ACHN (cell line): ENCODE data around the gene CAPN7.

Source experiments
- DNase-seq: peaks from one replicate; pipeline ENCODE4 v3.0.0-alpha.2; 2015
- in situ Hi-C: cut with HindIII; loops from 2 replicates; pipeline ENCODE4 v1.10.0; 2017; ENCODE audit warnings: low sequenced_read_pairs, low pct_ligation_motif_present, low pct_unique_long_range_greater_than_20kb

Gene CAPN7

DNA sequence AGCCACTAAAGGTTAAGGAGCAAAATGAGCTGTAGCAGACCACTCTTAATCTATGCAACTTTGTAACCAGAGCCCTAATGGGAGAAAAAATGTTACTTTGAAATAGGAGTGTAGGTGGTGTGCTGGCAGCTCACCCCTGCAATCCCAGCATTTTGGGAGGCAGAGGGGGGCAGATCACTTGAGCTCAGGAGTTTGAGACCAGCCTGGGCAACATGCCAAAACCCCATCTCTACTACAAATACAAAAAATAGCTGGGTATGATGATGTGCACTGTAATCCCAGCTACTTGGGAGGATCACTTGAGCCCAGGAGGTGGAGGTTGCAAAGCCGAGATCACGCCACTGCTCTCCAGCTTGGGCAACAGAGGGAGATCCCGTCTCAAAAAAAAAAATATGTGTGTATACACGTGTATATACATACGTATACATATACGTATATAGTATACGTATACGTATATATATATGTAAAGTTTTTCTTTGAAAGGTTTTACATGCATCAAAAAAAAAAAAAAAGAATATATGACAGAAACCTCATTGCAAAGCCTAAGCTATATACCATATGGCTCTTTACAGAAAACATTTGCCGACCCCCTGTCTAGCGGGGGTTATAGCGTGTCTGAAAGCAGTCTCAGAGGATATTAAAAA is 15.7 kb downstream of the CAPN7 start:
- in situ Hi-C loops, result no loop called here
- no peak for DNase-seq

DNA sequence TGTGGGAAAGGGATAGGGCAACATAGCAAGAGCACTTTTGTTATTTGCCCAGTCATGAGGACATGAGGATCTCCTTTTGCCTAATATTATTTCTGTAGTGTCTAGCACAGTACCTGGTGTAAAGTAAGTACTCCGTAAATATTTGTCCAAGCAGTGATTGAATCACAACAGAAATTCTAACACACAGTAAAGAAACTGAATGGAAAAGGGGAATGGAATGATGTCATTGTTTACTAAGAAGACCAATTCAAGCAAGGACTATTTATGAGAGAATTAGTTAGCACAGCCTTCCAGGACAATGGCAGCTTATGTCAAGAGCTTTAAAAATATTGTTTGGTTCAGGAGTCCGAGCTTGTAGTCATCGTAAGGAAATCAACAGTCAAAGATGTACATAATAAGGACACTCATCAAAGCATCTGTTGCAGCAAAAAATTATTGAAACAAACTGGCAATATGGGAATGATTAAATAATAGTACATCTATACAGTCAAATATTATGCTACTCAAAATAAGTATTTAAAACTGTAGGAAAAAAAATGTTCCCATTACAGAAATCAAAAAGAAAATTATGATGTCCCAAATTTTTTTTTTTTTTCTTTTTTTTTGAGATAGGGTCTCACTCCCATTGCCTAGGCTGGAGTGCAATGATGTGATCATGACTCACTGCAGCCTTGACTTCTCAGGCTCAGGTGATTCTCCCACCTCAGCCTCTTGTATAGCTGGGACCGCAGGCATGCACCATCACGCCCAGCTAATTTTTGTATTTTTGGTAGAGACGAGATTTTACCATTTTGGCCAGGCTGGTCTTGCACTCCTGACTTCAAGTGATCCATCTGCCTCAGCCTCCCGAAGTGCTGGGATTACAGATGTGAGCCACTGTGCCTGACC is 17.9 kb downstream of the CAPN7 start:
- in situ Hi-C loops, result no loop called here
- no peak for DNase-seq

DNA sequence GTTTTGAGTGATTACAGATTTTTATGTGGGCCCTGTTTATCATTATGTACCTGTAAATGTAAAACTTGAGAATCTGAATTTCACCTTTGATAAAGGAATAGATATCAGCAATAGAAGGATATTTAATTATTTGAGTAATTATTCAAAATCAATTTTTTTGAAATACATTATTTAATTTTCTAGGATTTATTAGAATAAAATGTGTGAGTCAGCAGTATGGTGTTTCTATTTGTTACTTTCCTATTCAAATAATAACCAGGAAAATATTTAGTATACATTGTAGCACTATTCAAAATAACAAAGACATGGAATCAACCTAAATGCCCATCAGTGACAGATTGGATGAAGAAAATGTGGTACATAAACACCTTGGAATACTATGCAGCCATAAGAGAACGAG is 22.1 kb downstream of the CAPN7 start:
- in situ Hi-C loops, result no loop called here
- DNase-seq, result no peak

DNA sequence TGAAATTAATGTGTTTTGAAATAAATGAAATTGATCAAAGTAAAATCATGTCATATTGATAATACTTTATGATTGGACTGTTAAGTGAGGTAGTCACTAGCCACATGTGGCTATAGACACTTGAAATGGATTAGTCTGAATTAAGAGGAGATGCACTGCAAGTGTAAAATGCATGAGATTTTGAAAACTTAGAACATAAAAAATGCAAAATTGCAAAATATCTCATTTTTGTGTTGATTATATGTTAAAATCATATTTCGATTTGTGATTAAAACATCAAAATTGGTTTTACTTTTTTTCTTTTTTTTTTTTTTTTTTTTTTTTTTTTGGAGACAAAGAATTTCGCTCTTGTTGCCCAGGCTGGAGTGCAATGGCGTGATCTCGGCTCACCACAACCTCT is 23.2 kb downstream of the CAPN7 start:
- no peak for DNase-seq
- in situ Hi-C loops, result no loop called here

DNA sequence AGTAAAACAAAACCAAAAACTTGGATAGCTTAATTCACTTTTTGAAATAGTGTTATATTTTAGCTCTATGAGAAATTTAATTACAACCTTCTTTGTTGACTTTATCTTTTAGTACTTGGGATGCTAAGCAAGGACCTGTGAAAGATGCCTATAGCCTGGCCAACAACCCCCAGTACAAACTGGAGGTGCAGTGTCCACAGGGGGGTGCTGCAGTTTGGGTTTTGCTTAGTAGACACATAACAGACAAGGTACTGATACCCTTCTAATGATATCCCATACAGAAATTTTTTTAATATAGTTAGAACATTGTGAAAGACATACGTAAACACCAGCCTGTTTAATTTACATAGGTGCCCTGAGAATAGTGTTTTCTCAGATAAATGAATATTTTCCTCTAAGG is 35.3 kb downstream of the CAPN7 start:
- in situ Hi-C loops, result no loop called here
- peak; percentile 19 for DNase-seq

DNA sequence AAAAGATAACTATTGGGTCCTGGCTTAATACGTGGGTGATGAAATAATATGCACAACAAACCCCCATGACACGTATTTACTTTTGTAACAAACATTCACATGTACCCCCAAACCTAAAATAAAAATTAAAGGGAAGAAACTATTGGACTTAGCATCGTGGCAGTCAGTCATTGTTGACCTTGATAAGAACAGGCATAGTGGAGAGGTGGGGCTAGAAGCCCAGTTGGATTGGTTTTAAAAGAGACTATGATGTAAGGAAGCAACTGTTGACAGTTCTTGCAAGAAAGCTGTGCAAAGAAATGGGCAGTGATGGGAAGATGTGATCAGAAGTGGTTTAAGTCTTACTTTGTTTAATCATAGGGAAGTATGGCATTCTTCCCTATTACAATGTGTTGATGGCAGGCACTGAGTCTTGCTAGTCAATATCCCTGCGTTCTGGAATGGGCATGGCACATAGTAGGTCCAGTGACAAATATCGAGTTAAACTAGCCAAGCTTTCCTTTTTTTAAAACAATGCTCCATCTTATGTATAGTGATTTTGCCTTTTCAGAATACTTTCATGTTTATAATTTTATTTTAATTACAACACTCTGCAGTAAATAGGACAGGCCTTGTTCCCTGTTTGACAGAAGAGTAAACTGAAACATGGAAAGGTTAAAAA is 37.9 kb downstream of the CAPN7 start:
- DNase-seq, result no peak
- in situ Hi-C loops, result no loop called here

DNA sequence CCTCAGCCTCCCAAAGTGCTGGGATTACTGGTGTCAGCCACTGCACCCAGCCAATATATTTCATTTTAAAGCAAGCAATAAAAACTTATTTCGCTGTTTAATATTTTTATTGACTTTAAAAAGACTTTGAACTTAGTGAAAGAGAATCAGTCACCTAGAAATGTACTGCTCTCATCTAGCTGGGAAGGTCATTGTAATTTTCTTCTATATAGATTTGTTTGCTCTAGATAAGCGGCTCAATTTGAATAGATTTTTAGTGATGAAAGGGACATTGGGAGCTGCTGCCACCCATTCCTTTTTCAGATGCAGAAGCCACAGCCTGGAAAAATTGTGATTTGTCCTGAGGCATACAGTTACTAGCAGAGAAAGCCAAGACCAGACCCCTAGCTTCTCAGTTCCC is 40.1 kb downstream of the CAPN7 start:
- no peak for DNase-seq
- in situ Hi-C loops, result no loop called here

DNA sequence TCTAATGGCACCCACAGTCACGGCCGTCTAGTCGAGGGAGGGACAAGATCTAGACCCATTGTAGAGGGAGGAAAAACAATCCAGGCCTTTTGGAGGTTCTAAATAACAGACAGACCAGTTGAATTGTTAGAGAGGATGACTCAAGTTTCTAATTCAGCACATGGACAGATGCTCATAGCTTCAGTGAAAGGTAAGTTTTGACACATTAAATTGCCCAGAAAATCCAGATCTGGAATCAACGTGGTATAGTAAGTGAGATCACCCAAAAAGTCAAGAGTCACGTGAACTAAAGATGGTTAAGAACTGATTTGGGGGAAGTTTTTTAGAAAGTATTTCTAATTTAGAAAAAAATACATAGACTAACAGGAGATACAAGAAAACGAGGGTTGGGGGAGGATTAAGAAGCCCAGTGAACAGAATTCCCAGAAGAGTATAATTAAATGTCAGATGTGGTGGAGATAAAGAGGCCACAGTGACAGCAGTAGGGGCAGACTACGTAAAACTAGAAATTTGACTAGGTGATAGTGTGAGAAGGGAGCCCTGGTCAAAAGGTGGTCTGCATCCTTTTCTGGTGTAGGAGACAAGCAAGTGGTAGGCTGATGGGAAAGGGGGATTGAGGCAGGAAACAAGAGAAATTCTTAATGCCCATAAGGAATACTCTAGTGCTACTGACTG is 47.1 kb downstream of the CAPN7 start:
- no peak for DNase-seq
- in situ Hi-C loops, result no loop called here

DNA sequence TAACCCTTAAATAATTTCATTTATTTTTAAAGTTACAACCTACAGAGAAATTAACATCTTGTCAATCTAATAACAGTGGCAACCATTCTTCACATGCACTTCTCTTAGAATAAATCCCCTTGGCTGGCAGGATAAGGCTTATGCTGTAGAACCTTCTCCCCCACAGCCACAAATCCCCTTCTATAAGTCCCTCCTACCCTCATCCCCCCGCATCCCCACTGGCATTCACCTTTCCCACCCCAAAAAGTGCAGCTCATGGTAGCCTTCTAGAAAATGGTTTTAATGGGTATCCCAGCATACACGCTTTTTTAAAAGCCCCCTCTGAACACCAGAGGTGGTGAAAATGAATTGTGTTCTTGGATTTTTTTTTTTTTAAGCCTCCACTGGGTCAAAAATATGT is 49.2 kb downstream of the CAPN7 start:
- in situ Hi-C loops, result no loop called here

DNA sequence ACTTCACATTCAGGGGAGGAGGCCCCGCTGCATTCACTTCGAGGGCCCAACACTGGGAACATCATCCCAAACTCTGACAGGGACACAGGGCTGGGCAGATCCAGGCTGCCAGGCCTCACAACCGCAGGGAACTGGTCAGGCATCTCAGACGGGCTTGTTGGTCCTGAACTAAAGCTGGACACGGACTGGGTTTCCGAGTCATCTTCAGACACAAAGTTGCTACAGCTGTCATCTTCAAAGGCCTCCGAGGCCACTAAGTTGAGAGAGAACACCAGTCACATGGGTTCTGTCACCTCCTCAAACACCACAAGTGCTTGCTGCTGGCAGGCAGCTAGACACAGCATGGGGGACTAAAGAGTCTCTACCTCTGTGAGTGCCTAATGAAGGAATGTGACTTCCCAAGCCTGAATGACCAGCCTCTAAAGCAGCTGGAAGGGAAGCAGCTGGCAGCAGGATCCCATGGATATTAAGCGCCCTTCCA is 50.9 kb downstream of the CAPN7 start:
- DNase-seq, result no peak
- in situ Hi-C loops, result no loop called here

More for the DNA sequence above, 49.2 kb downstream of the CAPN7 start:
- no peak for DNase-seq

DNA sequence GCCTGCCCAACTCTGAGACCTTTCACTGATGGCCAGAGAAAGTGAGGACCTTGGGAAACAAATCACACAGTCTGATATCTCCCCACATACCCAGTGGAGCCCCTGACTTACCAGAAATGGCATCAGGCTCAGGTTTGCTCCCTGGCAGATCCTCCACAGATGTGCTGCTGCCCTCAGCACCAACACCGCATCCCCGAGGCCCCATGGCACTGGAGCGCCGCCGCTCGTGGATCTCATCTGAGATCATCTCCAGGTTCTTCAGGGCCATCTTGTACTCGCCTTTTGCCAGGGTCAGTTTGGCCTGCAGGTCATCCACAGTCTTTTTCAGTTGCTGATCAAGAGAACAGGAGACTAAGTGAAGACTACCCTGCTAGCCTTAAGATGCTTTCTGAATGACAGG is 52.7 kb downstream of the CAPN7 start:
- DNase-seq, result no peak
- in situ Hi-C loops, result no loop called here

DNA sequence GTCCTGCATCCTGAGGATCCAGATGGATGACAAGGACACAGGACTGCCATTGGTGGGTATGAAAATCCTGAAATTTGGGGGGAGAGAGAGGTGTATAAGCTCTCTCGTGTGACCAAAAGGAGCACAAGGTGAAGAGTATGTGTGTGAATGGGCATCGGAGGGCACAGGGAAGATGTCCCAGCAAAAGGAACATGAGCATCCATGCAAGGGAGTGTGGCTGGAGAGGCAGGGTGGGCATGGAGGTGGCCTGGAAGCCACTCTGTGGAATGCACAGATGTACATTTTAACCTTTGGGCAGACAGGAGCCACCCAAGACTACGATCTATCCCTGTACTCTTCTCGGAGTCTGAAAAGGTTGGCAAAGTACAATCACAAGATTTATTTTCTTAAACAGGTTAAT is 54.5 kb downstream of the CAPN7 start:
- DNase-seq, result no peak
- in situ Hi-C loops, result no loop called here

DNA sequence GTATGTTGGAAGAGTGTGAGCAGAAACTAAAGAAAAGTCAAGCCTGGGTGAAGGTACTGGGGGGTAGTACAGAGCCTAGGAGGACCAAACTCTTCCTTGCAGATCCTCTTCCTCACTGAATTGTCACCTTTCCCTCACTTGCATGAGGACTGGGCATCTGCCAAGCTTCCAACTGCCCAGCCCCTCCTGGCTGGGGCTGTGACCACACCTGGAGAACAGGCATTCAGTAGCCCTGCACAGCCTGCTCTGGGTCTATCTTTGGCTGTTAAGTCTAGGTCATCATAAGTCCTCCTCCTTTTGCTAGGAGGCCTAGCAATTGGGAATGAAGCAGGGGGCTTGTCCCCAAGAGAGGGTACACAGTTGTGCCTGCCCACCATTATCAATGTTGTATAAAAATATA is 55.2 kb downstream of the CAPN7 start:
- in situ Hi-C loops, result no loop called here
- no peak for DNase-seq

DNA sequence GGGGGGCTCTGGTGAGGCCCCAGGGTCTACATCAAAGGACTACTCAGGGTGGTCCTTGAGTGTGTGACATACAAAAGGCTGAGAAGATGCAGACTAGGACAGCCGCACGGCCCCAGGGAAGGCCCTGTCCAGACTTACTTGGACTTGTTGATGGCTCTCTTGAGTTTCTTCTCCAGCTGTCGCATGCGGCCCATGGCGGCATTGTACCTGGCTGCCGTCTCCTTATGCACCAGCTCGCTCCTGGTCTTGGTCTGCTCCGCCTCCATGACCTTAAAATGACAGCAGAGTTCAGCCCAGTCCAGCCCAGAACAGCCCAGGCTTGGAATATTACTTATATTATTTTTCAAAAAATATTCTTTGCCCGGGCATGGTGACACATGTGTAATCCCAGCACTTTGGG is 56.0 kb downstream of the CAPN7 start:
- no peak for DNase-seq
- in situ Hi-C loops, result no loop called here

DNA sequence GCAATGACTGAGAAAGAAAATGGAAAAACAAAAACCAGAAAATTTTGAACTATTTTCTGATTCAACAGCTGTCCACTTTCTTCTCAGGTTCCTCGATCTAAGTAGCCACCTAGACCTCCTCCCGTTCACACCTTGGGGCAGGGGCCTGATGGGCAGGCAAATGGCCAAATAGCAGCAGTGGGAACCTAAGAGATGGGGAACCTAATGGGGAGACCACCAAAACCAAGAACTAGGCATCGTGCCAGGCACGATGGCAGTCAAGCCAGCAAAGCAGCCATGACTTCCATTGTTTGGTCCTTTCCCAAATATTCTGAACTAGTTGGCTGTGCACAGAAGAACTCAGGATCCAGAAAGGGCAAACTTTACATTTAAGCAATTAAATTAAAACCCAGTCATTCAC is 57.1 kb downstream of the CAPN7 start:
- DNase-seq, result no peak
- in situ Hi-C loops, result no loop called here

DNA sequence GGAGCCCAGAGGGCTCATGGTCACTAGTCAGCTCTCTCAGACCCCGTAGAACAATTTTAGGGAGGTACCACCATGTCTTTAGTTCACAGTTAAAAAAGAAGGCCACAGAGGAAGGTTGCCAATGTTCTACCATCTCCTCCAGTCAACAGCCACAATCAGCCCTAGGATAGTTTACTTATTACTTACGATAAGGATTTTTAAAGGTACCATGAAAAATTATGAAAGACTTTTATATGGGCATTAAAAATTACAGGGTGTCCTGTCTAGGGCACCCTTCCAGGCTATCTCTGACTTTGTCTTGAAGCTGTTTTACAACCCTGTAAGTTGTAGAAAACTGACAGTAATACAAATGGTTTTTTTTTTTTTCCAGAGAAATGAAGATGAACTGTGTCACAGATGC is 57.9 kb downstream of the CAPN7 start:
- no peak for DNase-seq
- in situ Hi-C loops, result no loop called here

DNA sequence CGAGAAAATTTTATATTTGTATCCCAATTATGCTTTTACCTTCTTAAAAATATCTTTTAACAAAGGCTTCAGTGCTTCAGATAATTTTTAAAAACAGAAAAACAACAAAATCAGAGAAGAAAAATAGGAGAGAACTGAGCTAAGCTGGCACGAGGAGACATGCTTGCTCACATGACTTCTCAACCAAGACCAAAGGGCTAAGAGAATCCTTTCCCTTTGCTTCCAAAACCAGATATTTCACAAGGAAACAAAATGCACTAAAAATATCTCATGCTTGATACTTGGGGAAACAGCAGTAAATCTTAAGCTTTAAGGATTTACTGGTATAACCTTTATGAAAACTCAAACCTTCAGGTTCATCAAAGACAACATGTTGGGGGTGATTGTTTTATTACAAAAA is 58.4 kb downstream of the CAPN7 start:
- in situ Hi-C loops, result no loop called here
- DNase-seq, result no peak

DNA sequence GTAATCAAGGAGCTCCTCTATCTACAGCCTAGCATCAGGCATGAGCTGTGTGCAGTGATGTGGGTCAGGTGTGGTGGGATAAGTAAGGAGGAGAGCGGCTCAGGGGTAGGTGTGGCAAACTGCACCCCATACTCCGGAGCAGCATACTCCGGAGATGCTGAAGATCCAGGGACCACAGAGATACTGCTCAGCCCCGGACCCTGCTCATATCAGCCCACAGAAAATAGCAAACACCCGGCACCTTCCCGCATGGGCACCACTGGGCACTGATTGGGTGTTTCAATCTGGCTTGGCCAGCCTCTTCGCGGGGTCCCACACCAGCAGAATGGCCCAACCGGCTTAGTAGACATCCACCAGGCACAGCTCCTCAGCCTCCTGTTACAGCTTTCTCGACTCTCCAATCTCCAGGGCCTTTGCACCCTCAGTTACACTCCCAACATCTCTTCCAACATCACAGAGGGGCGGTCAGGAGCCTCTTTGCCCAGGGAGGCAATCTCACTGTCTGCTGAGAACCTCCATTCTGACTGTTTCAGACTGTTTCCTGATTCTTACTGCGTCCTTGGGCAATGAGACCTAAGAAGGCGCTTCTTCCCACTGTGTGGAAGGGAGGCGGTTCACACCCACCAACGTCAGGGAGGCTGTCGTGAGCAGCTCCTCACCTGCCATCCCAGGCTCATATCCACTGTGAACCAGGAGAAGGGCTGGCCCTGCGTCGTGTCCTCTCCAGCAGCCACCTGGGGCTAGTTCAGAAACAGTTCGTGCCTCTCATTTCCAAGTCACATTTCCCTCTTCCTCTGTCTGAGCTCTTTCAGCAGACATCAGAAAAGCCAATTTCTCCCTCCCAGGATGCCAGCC is 59.8 kb downstream of the CAPN7 start:
- in situ Hi-C loops, result no loop called here
- DNase-seq, result no peak
